Measurements from ENCODE around the gene FLNB.

Gene FLNB

GRCh38 chr3:58173029-58173668 is 164.9 kb downstream of the FLNB start:
- no peak for DNase-seq

- DNase-seq = peak; percentile 27
Observed at GRCh38 chr3:58173669-58174398, 165.6 kb downstream of the FLNB start.

DNA sequence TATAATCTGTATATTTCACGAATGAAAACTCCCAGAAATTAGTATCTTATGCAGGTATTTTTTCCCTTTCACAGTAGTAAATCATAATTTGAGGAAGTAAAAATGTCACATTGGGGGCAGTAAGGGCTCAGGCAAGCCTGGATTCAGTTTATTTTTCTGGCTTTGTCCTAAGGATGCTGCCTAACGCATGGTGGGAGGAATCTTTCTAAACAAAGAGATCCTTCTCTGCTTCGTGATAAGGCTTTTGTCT is 166.9 kb downstream of the FLNB start:
- DNase-seq = no peak

GRCh38 chr3:58175437-58176184 is 167.4 kb downstream of the FLNB start:
- no peak for DNase-seq

DNA sequence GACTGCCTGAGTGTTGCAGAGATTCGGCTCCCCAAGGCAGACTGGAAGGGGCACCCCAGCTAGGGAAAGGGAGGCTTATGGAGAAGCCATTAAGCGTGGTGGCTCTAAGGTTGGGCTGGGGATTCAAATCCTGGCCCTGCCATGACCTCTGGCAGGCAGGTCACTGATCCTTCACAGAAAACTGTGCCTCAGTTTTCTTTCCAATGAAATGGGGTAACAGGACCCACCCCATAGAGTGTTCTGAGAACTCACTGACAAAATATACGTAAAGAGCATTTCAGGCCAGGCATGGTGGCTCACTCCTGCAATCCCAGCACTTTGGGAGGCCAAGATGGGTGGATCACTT is 167.9 kb downstream of the FLNB start:
- no peak for DNase-seq

- no peak for DNase-seq
Observed at GRCh38 chr3:58176827-58177489, 168.7 kb downstream of the FLNB start.

DNA sequence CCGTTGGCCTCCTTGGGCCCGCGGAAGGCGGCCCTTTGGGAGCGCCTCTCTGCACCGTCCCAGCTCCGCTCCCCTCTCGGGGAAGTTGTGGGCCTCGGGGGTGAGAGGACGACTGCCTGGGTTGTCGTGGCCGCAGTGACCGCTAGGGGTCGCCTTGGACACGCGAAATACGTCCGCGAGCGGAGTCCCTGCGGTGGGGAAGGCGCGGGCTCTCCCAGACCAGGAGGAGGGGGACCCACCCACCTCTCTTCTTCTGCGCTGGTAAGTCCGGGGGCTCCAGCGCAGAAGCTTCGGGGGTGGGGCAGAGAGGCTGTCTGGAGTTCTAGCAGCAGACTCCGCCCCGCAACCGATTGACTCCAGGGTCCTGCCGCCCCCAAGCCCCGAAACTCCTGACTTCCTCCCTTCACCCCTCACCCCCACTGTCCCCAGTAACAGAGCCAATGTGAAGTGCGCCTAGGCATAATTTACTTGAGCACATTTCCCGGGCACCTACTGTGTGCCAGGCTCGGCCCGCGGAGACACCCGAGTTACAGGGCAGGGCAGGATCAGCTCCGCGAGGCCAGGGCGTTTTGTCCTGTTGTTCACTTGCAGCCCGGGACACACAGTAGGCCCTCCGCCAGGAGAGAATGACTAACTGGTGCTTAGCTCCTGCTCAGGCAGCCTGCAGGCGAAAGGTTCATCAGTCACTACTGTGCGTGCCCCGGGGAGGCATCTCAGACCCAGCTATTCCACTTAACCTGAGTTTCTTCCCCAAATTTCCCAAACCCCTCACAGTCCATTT is 169.7 kb downstream of the FLNB start:
- no peak for DNase-seq

DNA sequence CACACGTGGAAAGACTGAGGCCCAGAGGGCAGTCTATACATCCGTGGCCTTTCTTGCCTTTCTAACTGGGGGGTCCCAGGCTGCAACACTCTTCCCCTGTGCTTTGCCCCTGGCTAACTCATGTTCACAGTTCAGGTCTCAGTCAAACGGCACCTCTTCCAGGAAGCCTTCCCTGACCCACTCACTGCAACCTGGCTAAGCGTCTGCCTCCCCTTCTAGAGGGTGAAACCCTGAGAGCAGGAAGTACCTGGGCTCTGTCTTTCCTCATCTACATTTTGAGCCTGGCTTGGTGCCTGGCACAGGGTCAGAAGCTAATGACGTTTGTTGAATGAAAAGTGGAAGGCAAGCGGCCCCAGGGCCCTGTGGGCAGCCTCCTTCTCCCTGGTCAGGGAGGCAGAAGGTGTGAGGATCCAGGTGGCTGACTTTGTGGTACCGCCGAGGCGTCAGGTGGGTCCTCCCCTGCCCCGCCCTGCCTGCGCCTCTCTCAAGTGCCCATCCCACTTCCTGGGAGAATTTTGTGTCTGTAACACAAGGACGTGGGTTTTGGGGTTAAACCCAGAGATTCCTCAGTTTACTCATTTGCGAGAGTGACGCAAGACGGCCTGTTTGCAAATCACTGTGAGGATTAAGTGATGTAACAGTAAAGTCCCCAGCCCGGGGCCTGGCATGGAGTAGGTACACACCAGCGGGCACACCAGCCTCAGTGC is 170.5 kb downstream of the FLNB start:
- DNase-seq = no peak

- no peak for DNase-seq
Observed at GRCh38 chr3:58179235-58180098, 171.2 kb downstream of the FLNB start.

GRCh38 chr3:58180099-58180880 is 172.1 kb downstream of the FLNB start:
- no peak for DNase-seq

DNA sequence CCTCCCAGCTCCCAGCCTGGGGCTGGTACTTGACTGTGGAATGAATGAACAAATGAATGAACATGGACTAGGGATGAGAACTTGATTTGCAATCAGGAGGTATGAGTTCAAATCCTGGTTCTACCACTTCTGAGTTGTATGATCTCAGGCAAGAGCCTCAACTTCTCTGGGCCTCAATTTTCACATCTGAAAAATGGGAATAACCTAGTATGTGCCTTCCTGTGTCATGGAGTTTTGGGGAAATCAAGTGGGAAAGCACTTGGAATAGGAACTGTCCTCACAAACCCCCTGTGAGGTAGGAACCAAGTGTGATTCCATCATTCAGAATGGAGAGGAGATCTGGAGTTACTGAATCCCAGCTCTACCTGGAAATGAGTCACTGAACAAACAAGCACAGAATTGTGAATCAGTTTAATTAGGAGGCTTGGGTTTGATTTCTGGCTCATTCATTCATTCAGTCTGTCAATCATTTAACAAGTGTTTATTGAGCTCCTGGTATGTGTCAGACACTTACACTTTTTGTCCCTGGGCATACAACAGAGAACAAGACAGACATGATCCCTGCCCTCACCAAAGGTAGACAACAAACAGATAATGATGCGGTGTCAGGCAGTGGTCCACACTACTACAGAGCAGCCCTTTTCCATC is 172.8 kb downstream of the FLNB start:
- no peak for DNase-seq

DNA sequence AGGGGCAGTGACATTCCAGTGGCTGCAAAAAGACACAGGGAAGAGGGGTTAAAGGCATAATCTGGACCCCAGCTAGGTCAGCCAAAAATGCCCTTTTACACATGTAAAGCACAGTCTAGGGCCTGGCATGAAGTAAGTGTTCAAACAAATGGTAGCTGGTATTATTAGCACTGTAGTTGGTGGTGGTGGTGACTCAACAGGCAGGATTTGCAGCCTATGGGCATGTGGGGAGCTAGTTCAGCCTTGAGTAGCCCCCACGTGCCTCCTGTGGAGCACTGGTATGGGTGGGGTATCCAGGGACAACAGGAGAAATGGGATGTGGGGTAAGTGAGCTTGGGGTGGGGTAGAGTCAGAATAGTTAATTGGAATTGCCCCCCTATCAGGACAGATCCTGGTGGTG is 175.0 kb downstream of the FLNB start:
- DNase-seq = no peak

- DNase-seq = no peak
Observed at GRCh38 chr3:58183891-58184290, 175.7 kb downstream of the FLNB start.

- no peak for DNase-seq
Observed at GRCh38 chr3:58184309-58184981, 176.2 kb downstream of the FLNB start.

GRCh38 chr3:58184982-58185360 is 176.7 kb downstream of the FLNB start:
- no peak for DNase-seq

- DNase-seq = no peak
Observed at GRCh38 chr3:58188173-58188564, 179.9 kb downstream of the FLNB start.

GRCh38 chr3:58188921-58189451 is 180.8 kb downstream of the FLNB start:
- no peak for DNase-seq

DNA sequence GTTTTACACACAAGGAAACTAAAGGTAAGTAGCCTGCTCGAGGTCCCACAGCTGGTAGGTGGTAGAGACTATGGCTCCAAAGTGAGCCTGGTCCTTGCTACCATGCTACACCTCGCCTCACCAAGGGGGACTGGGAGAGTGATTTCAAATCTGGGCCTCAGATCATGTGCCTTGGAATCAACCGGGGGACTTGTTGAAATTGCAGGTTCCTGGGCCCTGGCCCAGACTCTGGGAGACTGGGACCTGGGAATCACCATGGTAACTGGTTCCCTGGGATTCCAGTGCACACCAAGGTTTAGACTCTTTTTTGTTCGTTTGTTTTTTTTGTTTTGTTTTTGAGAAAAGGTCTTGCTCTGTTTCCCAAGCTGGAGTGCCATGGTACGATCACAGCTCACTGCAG is 181.5 kb downstream of the FLNB start:
- DNase-seq = no peak

GRCh38 chr3:58190291-58190690 is 182.1 kb downstream of the FLNB start:
- no peak for DNase-seq
